BLaER1 treated with 17β-estradiol and CSF1 and Interleukin-3, amounts not matched to agents 10 nM and 100 nM (cell line): ENCODE results near the gene ACCS.

Experiments
- H3K27ac ChIP-seq, 11 experiments: shearing (Covaris generic); formaldehyde crosslinking; 2 replicates each; pipeline ENCODE4 v1.8.1; 2022
- H3K27me3 ChIP-seq, 11 experiments: shearing (Covaris generic); formaldehyde crosslinking; 2 replicates each; pipeline ENCODE4 v1.8.1; 2022
- H3K36me3 ChIP-seq, 11 experiments: shearing (Covaris generic); formaldehyde crosslinking; 2 replicates each; pipeline ENCODE4 v1.8.1; 2022
- H3K4me1 ChIP-seq, 10 experiments: shearing (Covaris generic); formaldehyde crosslinking; 2 replicates each; pipeline ENCODE4 v1.8.1; 2022
- H3K4me2 ChIP-seq, 11 experiments: shearing (Covaris generic); formaldehyde crosslinking; 2 replicates each; pipeline ENCODE4 v1.8.1; 2022
- H3K4me3 ChIP-seq, 10 experiments: shearing (Covaris generic); formaldehyde crosslinking; 2 replicates each; pipeline ENCODE4 v1.8.1; 2022
- H3K9ac ChIP-seq, 11 experiments: shearing (Covaris generic); formaldehyde crosslinking; 2 replicates each; pipeline ENCODE4 v1.8.1; 2022
- H3K9me3 ChIP-seq, 11 experiments: shearing (Covaris generic); formaldehyde crosslinking; replicated peaks in 1 of 11; 2 replicates each; pipeline ENCODE4 v1.8.1; 2022
- H4K20me1 ChIP-seq, 11 experiments: shearing (Covaris generic); formaldehyde crosslinking; 2 replicates each; pipeline ENCODE4 v1.8.1; 2022
- Cebpa-rat ChIP-seq, 11 experiments: shearing (Covaris generic); IDR thresholded peaks; 2 replicates each; pipeline ENCODE4 v1.8.1; 2022

Gene ACCS

DNA sequence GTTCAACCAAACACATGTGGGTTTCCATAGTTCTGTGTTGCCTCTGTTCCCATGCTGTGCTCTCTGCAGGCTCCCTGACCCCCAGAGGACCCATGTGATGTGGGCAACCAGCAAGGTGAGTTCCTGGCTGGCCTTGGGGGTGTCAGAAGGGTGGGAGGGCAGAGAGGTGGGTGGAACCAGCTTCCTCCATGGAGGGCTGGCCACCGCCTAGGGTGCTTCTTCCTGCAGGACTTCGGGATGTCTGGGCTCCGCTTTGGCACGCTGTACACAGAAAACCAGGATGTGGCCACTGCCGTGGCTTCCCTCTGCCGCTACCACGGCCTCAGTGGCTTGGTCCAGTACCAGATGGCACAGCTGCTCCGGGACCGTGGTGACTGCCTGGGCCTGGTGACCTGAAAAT lies 14.9 kb downstream of the ACCS start:
- Histone ChIP-seq H3K27me3 (no peaks in the 10 kb centered on the region), H3K36me3 (no peaks in the 10 kb centered on the region), H3K9ac (no peak overlapping the region), H3K4me3 (no peak overlapping the region), H3K4me2 (no peak overlapping the region), H3K9me3 (peaks cover 0 to 9% (median 5%) of the 10 kb centered on the region in 11 experiments; a peak in 9 of 22 replicates), H3K4me1 (no peaks in the 10 kb centered on the region), H4K20me1 (no peaks in the 10 kb centered on the region), H3K27ac (no peak overlapping the region)
- no peak for TF ChIP-seq Cebpa-rat (IDR thresholded peaks at IDR 0.05)

GRCh38 chr11:44082645-44083044 lies 16.6 kb downstream of the ACCS start:
- no peak for TF ChIP-seq Cebpa-rat (IDR thresholded peaks at IDR 0.05)
- H3K4me2 ChIP-seq, result no peak overlapping the region
- H3K36me3 ChIP-seq, result no peaks in the 10 kb centered on the region
- no peaks in the 10 kb centered on the region for H4K20me1 ChIP-seq
- H3K4me3 ChIP-seq, result no peak overlapping the region
- peaks cover 0 to 11% (median 5%) of the 10 kb centered on the region in 11 experiments; a peak in 9 of 22 replicates for H3K9me3 ChIP-seq
- H3K27me3 ChIP-seq, result no peaks in the 10 kb centered on the region
- no peak overlapping the region for H3K9ac ChIP-seq
- no peaks in the 10 kb centered on the region for H3K4me1 ChIP-seq
- H3K27ac ChIP-seq, result no peak overlapping the region

DNA sequence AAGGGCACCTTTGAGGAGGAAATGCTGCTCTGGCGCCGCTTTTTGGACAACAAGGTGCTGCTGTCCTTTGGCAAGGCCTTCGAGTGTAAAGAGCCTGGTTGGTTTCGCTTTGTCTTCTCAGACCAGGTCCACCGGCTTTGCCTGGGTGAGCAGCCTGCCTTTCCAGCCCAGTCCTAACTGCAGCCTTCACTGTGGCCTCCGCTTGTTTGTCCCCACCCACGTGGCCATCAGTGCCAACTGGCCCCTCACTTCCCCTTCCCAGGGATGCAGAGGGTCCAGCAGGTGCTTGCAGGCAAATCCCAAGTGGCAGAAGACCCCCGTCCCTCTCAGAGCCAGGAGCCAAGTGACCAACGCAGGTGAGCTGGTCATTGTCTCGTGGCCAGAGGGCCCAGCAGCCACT lies 17.4 kb downstream of the ACCS start:
- Histone ChIP-seq H3K4me2 (no peak overlapping the region), H3K9ac (no peak overlapping the region), H3K36me3 (no peaks in the 10 kb centered on the region), H3K9me3 (peaks cover 0 to 11% (median 5%) of the 10 kb centered on the region in 11 experiments; a peak in 9 of 22 replicates), H3K4me3 (no peak overlapping the region), H3K4me1 (no peaks in the 10 kb centered on the region; a peak in 1 of 20 replicates), H3K27ac (no peak overlapping the region), H4K20me1 (no peaks in the 10 kb centered on the region), H3K27me3 (no peaks in the 10 kb centered on the region)
- TF ChIP-seq Cebpa-rat (IDR thresholded peaks at IDR 0.05), result no peak

DNA sequence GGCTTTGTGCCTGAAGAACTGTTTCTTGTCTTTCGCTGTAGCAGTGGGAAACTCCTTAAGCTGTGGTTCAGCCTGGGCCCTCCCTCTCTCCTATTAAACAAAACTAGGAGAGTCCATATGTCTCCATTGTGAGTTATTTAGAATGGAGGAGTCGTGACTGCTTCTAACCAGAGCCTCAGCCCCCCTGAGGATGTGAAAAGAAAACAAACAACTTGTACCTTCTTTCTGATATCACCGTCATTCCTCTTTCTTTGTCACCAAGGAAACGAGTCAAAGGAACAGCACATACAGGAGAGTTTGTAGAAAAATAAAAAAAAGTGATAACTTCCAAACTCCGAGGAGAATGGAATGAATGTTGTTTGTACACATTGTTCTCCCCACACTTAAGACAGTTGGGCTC lies 17.8 kb downstream of the ACCS start:
- Histone ChIP-seq H3K9me3 (peaks cover 0 to 11% (median 6%) of the 10 kb centered on the region in 11 experiments; a peak in 12 of 22 replicates), H3K27me3 (no peaks in the 10 kb centered on the region), H3K4me3 (no peak overlapping the region), H3K4me2 (no peak overlapping the region), H3K27ac (no peak overlapping the region), H3K9ac (no peak overlapping the region), H3K4me1 (no peaks in the 10 kb centered on the region; a peak in 1 of 20 replicates), H4K20me1 (no peaks in the 10 kb centered on the region), H3K36me3 (no peaks in the 10 kb centered on the region)
- no peak for TF ChIP-seq Cebpa-rat (IDR thresholded peaks at IDR 0.05)

DNA sequence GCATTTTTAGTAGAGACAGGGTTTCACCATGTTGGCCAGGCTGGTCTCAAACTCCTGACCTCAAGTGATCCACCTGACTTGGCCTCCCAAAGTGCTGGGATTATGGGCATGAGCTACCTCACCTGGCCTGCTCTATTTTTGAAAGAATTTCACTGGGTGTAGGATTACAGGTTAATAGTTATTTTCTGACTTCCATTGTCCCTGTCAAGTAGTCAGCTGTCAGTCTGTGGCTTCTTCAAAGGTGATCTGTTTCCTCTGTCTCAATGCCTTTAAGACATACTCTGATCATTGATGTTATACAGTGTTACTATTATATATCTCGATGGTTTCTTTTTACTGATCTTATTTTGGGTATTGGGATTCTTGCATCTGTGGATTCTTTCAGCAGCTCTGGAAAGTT lies 19.3 kb downstream of the ACCS start:
- no peaks in the 10 kb centered on the region for H4K20me1 ChIP-seq
- H3K9ac ChIP-seq, result no peak overlapping the region
- H3K27me3 ChIP-seq, result no peaks in the 10 kb centered on the region
- no peak overlapping the region for H3K4me2 ChIP-seq
- peaks cover 0 to 14% (median 8%) of the 10 kb centered on the region in 11 experiments; a peak in 12 of 22 replicates for H3K9me3 ChIP-seq
- no peaks in the 10 kb centered on the region for H3K36me3 ChIP-seq
- no peaks in the 10 kb centered on the region; a peak in 1 of 20 replicates for H3K4me1 ChIP-seq
- H3K4me3 ChIP-seq, result no peak overlapping the region
- no peak for TF ChIP-seq Cebpa-rat (IDR thresholded peaks at IDR 0.05)
- no peak overlapping the region for H3K27ac ChIP-seq

DNA sequence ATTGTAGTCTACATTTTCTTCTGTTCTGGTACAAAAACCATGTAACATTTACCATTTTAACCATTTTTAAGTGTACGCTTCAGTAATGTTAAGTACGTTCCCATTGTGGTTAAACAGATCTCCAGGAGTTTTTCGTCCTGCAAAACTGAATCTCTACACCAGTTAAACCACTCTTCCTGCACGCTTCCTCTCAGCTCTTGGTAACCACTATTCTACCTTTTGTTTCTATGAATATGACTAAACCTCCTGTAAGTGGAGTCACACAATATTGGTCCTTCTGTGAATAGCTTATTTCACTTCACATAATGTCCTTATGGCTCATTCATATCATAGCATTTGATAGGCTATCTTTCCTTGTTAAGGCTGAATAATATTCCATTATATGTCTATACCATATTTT lies 22.3 kb downstream of the ACCS start:
- H3K9me3 ChIP-seq, result peaks cover 0 to 14% (median 8%) of the 10 kb centered on the region in 11 experiments; a peak in 12 of 22 replicates
- no peak overlapping the region for H3K9ac ChIP-seq
- H4K20me1 ChIP-seq, result no peaks in the 10 kb centered on the region
- H3K27ac ChIP-seq, result no peak overlapping the region
- no peaks in the 10 kb centered on the region for H3K36me3 ChIP-seq
- H3K27me3 ChIP-seq, result no peaks in the 10 kb centered on the region
- H3K4me3 ChIP-seq, result no peak overlapping the region
- H3K4me2 ChIP-seq, result no peak overlapping the region
- TF ChIP-seq Cebpa-rat (IDR thresholded peaks at IDR 0.05), result no peak
- H3K4me1 ChIP-seq, result no peaks in the 10 kb centered on the region; a peak in 1 of 20 replicates

DNA sequence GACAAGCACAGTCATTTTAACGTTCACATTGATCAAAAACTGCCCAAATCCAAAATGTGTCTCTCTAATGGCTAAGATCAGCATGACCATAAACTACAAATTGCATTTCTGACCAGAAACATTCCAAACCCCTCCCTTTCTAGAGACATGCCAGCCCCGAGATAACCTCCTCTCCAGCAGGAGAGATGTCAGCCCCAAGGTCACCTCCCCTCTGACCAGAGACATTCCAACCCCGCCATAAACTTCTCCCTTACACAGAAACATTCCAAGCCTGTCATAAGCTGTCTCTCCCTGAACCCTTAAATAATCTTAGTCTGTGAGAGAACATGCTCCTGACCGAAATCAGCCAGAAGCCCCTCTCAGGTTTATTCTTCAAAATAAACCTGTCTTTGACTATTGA lies 22.8 kb downstream of the ACCS start:
- Histone ChIP-seq H3K4me1 (no peaks in the 10 kb centered on the region; a peak in 1 of 20 replicates), H3K4me2 (no peak overlapping the region), H3K9me3 (peaks cover 0 to 14% (median 8%) of the 10 kb centered on the region in 11 experiments; a peak in 12 of 22 replicates), H4K20me1 (no peaks in the 10 kb centered on the region), H3K9ac (no peak overlapping the region), H3K36me3 (no peaks in the 10 kb centered on the region), H3K27ac (no peak overlapping the region), H3K27me3 (no peaks in the 10 kb centered on the region), H3K4me3 (no peak overlapping the region)
- TF ChIP-seq Cebpa-rat (IDR thresholded peaks at IDR 0.05), result no peak

GRCh38 chr11:44090539-44090938 lies 24.5 kb downstream of the ACCS start:
- no peak overlapping the region for H3K9ac ChIP-seq
- no peak overlapping the region for H3K4me3 ChIP-seq
- TF ChIP-seq Cebpa-rat (IDR thresholded peaks at IDR 0.05), result no peak
- peaks cover 0 to 9% (median 4%) of the 10 kb centered on the region in 11 experiments; a peak in 11 of 22 replicates for H3K9me3 ChIP-seq
- H3K27me3 ChIP-seq, result no peaks in the 10 kb centered on the region
- H3K36me3 ChIP-seq, result no peaks in the 10 kb centered on the region
- H4K20me1 ChIP-seq, result no peaks in the 10 kb centered on the region; a peak in 1 of 22 replicates
- H3K4me2 ChIP-seq, result no peak overlapping the region
- H3K4me1 ChIP-seq, result peaks cover 0 to 9% (median 0%) of the 10 kb centered on the region in 10 experiments; a peak in 2 of 20 replicates
- H3K27ac ChIP-seq, result no peak overlapping the region

GRCh38 chr11:44094260-44094868 lies 28.3 kb downstream of the ACCS start:
- Histone ChIP-seq H3K4me2 (no peak overlapping the region), H3K27ac (no peak overlapping the region), H3K9ac (no peak overlapping the region), H3K36me3 (peaks cover 0 to 7% (median under 1%) of the 10 kb centered on the region in 11 experiments; a peak in 8 of 22 replicates), H3K27me3 (no peaks in the 10 kb centered on the region), H4K20me1 (peaks cover 0 to 33% (median 12%) of the 10 kb centered on the region in 11 experiments; a peak in 14 of 22 replicates), H3K4me3 (no peak overlapping the region), H3K4me1 (peaks cover 9 to 21% (median 11%) of the 10 kb centered on the region in 10 experiments; a peak in 17 of 20 replicates), H3K9me3 (peaks cover 0 to 3% (median 0%) of the 10 kb centered on the region in 11 experiments; a peak in 3 of 22 replicates)
- no peak for TF ChIP-seq Cebpa-rat (IDR thresholded peaks at IDR 0.05)
